HEK293 (cell line): ENCODE data around the gene FAM171A1.

Experiments used
- EGR2 ChIP-seq: fragments of 450-650 bp; formaldehyde crosslinking; IDR thresholded peaks from 2 replicates; pipeline ENCODE4 v1.5.1; 2016; ENCODE audit warnings: low read depth, missing biosample characterization, missing genetic modification characterization
- PATZ1 ChIP-seq: fragments of 450-650 bp; formaldehyde crosslinking; IDR thresholded peaks from 2 replicates; pipeline ENCODE4 v1.5.1; 2016; ENCODE audit warnings: missing biosample characterization, missing genetic modification characterization
- RBAK ChIP-seq: fragments of 450-650 bp; formaldehyde crosslinking; IDR thresholded peaks from 2 replicates; pipeline ENCODE4 v1.5.1; 2016; ENCODE audit warnings: missing biosample characterization, missing genetic modification characterization
- ZBTB17 ChIP-seq: fragments of 450-650 bp; formaldehyde crosslinking; IDR thresholded peaks from 2 replicates; pipeline ENCODE4 v1.5.1; 2016; ENCODE audit warnings: missing biosample characterization, missing genetic modification characterization
- ZFP69B ChIP-seq: fragments of 450-650 bp; formaldehyde crosslinking; IDR thresholded peaks from 2 replicates; pipeline ENCODE4 v1.5.1; 2016; ENCODE audit warnings: missing biosample characterization, missing genetic modification characterization
- ZNF121 ChIP-seq: fragments of 450-650 bp; formaldehyde crosslinking; IDR thresholded peaks from 2 replicates; pipeline ENCODE4 v1.5.1; 2016; ENCODE audit warnings: missing biosample characterization, missing genetic modification characterization
- ZNF174 ChIP-seq: fragments of 450-650 bp; formaldehyde crosslinking; IDR thresholded peaks from 2 replicates; pipeline ENCODE4 v1.5.0; 2017; ENCODE audit warnings: missing biosample characterization, mild to moderate bottlenecking, missing genetic modification characterization
- ZNF473 ChIP-seq: fragments of 450-650 bp; formaldehyde crosslinking; IDR thresholded peaks from 2 replicates; pipeline ENCODE4 v1.5.1; 2017; ENCODE audit warnings: missing biosample characterization, missing genetic modification characterization
- ZNF514 ChIP-seq: fragments of 450-650 bp; formaldehyde crosslinking; IDR thresholded peaks from 2 replicates; pipeline ENCODE4 v1.5.1; 2016; ENCODE audit warnings: missing biosample characterization, missing genetic modification characterization
- ZNF571 ChIP-seq: fragments of 450-650 bp; formaldehyde crosslinking; IDR thresholded peaks from 2 replicates; pipeline ENCODE4 v1.5.0; 2017; ENCODE audit warnings: missing biosample characterization, missing genetic modification characterization
- ZNF707 ChIP-seq: fragments of 450-650 bp; formaldehyde crosslinking; IDR thresholded peaks from 2 replicates; pipeline ENCODE4 v1.5.1; 2016; ENCODE audit warnings: missing biosample characterization, missing genetic modification characterization
- TF ChIP-seq, protein P1 (sequence below): fragments of 450-650 bp; formaldehyde crosslinking; IDR thresholded peaks from 2 replicates; pipeline ENCODE4 v1.5.1; 2016; ENCODE audit warnings: missing biosample characterization, missing genetic modification characterization
- TF ChIP-seq, protein P2 (sequence below): fragments of 450-650 bp; formaldehyde crosslinking; conservative IDR thresholded peaks from 2 replicates; pipeline ENCODE4 v1.5.1; 2016; ENCODE audit warnings: low read depth, missing biosample characterization, missing genetic modification characterization

DNA sequence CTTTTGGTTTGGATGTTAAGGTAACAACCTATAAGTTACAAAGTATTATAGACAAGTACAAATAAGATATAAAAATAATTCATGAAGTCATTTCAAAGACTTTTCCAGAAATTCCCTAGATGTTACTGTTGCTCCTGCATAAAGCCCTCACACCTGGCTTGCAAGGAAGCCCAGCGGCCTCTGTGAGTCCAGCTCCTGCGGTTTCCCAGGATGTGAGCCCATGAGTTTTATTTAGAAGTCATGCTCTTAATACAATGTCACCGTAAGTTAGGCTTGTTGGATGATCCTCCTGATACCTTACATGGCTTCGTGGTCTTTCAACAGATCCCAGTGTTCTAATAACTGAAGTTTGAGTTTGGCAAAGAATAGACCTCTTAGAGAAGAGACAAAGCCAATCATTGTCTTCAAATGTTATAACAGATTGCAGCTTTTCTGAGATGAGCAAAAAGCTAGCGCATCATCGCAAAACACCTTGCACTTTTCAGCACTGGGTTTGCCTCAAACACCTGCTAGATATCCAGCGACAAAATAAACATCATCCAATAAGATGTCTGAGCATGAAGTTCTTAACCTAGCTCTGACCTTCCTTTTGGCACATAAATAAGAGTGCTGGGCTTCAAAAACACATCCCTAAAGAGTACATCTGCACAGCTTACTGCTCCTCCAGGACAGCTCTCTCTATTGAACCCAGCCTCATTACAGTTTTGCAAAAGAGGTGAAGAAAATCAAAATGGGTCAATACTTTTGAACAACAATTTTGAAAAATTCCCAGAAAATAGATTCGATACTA is 3.6 kb downstream of the FAM171A1 start:
- TF ChIP-seq ZNF174 (tag by site-specific recombination) (no peak), ZNF571 (no peak), ZNF514 (tag by site-specific recombination) (no peak), RBAK (no peak), ZFP69B (tag by site-specific recombination) (no peak), ZNF121 (tag by site-specific recombination) (no peak), ZNF707 (tag by site-specific recombination) (no peak), PATZ1 (tag by site-specific recombination) (no peak), ZBTB17 (tag by site-specific recombination) (no peak), ZNF473 (tag by site-specific recombination) (no peak), EGR2 (tag by site-specific recombination) (no peak)
- TF ChIP-seq, protein P1, sequence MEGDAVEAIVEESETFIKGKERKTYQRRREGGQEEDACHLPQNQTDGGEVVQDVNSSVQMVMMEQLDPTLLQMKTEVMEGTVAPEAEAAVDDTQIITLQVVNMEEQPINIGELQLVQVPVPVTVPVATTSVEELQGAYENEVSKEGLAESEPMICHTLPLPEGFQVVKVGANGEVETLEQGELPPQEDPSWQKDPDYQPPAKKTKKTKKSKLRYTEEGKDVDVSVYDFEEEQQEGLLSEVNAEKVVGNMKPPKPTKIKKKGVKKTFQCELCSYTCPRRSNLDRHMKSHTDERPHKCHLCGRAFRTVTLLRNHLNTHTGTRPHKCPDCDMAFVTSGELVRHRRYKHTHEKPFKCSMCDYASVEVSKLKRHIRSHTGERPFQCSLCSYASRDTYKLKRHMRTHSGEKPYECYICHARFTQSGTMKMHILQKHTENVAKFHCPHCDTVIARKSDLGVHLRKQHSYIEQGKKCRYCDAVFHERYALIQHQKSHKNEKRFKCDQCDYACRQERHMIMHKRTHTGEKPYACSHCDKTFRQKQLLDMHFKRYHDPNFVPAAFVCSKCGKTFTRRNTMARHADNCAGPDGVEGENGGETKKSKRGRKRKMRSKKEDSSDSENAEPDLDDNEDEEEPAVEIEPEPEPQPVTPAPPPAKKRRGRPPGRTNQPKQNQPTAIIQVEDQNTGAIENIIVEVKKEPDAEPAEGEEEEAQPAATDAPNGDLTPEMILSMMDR (tag by site-specific recombination): no peak
- TF ChIP-seq, protein P2, sequence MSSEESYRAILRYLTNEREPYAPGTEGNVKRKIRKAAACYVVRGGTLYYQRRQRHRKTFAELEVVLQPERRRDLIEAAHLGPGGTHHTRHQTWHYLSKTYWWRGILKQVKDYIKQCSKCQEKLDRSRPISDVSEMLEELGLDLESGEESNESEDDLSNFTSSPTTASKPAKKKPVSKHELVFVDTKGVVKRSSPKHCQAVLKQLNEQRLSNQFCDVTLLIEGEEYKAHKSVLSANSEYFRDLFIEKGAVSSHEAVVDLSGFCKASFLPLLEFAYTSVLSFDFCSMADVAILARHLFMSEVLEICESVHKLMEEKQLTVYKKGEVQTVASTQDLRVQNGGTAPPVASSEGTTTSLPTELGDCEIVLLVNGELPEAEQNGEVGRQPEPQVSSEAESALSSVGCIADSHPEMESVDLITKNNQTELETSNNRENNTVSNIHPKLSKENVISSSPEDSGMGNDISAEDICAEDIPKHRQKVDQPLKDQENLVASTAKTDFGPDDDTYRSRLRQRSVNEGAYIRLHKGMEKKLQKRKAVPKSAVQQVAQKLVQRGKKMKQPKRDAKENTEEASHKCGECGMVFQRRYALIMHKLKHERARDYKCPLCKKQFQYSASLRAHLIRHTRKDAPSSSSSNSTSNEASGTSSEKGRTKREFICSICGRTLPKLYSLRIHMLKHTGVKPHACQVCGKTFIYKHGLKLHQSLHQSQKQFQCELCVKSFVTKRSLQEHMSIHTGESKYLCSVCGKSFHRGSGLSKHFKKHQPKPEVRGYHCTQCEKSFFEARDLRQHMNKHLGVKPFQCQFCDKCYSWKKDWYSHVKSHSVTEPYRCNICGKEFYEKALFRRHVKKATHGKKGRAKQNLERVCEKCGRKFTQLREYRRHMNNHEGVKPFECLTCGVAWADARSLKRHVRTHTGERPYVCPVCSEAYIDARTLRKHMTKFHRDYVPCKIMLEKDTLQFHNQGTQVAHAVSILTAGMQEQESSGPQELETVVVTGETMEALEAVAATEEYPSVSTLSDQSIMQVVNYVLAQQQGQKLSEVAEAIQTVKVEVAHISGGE (tag by site-specific recombination): no peak
